Sigmoid colon (tissue), 7 donors: ENCODE measurements around the gene CBFA2T2. TPM values are rescaled to one million over a fixed set of nuclear protein-coding genes. Genes with fewer than 3 reads are reported as not detected.

Experiments used
- DNase-seq: peaks from one replicate; pipeline ENCODE4 v3.0.0-alpha.2; 2019
- H3K27ac ChIP-seq, 4 donors: fragments of 200-600 bp; sonication (generic); one replicate each; pipeline ENCODE4 v1.5.1; 2016 to 2019; ENCODE audit warnings: mild to moderate bottlenecking in 1 of 4
- H3K27me3 ChIP-seq, 3 donors: fragments of 200-600 bp; sonication (generic); one replicate each; pipeline ENCODE4 v1.5.1; 2019; ENCODE audit warnings: mild to moderate bottlenecking in 1 of 3
- H3K36me3 ChIP-seq, 4 donors: fragments of 200-600 bp; sonication (generic); one replicate each; pipeline ENCODE4 v1.5.1; 2016 to 2019
- H3K4me1 ChIP-seq, 4 donors: fragments of 200-600 bp; sonication (generic); one replicate each; pipeline ENCODE4 v1.5.1; 2017 to 2019
- H3K4me3 ChIP-seq, 4 donors: fragments of 200-600 bp; sonication (generic); one replicate each; pipeline ENCODE4 v1.5.1; 2017 to 2019; ENCODE audit warnings: mild to moderate bottlenecking in 2 of 4, moderate library complexity in 1 of 4
- H3K9me3 ChIP-seq, 4 donors: fragments of 200-600 bp in 3 of 4; sonication (generic) in 3 of 4; one replicate each; pipeline versions ENCODE4 v1.5.1 to v1.6.1; 2013 to 2019
- CTCF ChIP-seq, 4 experiments: fragments of 450-650 bp in 3 of 4; fragments of 200-600 bp in 1 of 4; IDR thresholded peaks; one replicate each; pipeline ENCODE4 v1.5.1; 2016 to 2019; ENCODE audit warnings: antibody characterized with exemption in 4 of 4, mild to moderate bottlenecking in 3 of 4, moderate library complexity in 2 of 4
- EP300 ChIP-seq, 4 donors: sonication (generic); formaldehyde crosslinking; IDR thresholded peaks; one replicate each; pipeline ENCODE4 v1.6.1; 2017; ENCODE audit warnings: antibody characterized with exemption in 4 of 4
- POLR2A ChIP-seq, 2 donors: fragments of 450-650 bp; IDR thresholded peaks; one replicate each; pipeline ENCODE4 v1.6.1; 2016; ENCODE audit warnings: antibody characterized with exemption in 2 of 2, mild to moderate bottlenecking in 2 of 2, moderate library complexity in 2 of 2
- POLR2AphosphoS5 ChIP-seq, 4 donors: sonication (generic); formaldehyde crosslinking; IDR thresholded peaks; one replicate each; pipeline ENCODE4 v1.6.1; 2017; ENCODE audit warnings: antibody characterized with exemption in 4 of 4
- WGBS, 2 donors: extraction: QIAGEN DNeasy Blood & Tissue Kit; methylation state at CpG; one replicate each; pipeline ENCODE4 v1.1.7; 2013; 5-methylcytosine and 5-hydroxymethylcytosine counted together
- intact Hi-C: fragments of 100-400 bp; cut with DNase I; formaldehyde crosslinking; loops from one replicate; pipeline ENCODE4 v1.15.1; 2023
- polyA plus RNA-seq, 3 donors: library from polyadenylated mRNA; stranded (reverse); fragments of 200-250 nt; gene quantifications; one replicate each; pipeline ENCODE4 v1.2.3, GENCODE V29; 2013
- total RNA-seq, 4 donors: library from RNA; depleted of rRNA; stranded (reverse); fragments of >200 nt; gene quantifications; one replicate each; pipeline ENCODE4 v1.1.0, GENCODE V29; 2016
- donor health status: healthy with polysubstance abuse.
- donor health status: Bipolar disorder and iron deficiency.
- donor health status: healthy.

Gene CBFA2T2
- total and polyA plus RNA-seq, 7 donors = 5.4 to 26.0 (median 17.1) TPM

- no peaks in the 10 kb centered on the region for H3K9me3 ChIP-seq
- H3K27me3 ChIP-seq = no peaks in the 10 kb centered on the region
- no peak overlapping the region for H3K4me3 ChIP-seq
- H3K4me1 ChIP-seq = peaks cover 0 to 17% (median 15%) of the 10 kb centered on the region in 4 donors
- WGBS, 2 donors = 89 to 90% methylated on average over 5 of the region's 5 CpGs
- no peak for DNase-seq
- no peaks in the 10 kb centered on the region for H3K36me3 ChIP-seq
- H3K27ac ChIP-seq = no peak overlapping the region
- intact Hi-C loops = no loop called here
- TF ChIP-seq POLR2A (IDR thresholded peaks at IDR 0.05) = no peak
- no peak for TF ChIP-seq CTCF (IDR thresholded peaks at IDR 0.05)
- TF ChIP-seq POLR2AphosphoS5 (IDR thresholded peaks at IDR 0.05) = no peak
- TF ChIP-seq EP300 (IDR thresholded peaks at IDR 0.05) = no peak
These were observed 191.4 kb downstream of the CBFA2T2 start for GRCh38 chr20:33681288-33681687.

GRCh38 chr20:33681728-33682353 lies 191.9 kb downstream of the CBFA2T2 start:
- no peaks in the 10 kb centered on the region for H3K27me3 ChIP-seq
- intact Hi-C loops = no loop called here
- H3K27ac ChIP-seq = no peak overlapping the region
- H3K36me3 ChIP-seq = no peaks in the 10 kb centered on the region
- 85 to 90% methylated on average over 9 of the region's 9 CpGs for WGBS, 2 donors
- DNase-seq = no peak
- no peak for TF ChIP-seq POLR2A (IDR thresholded peaks at IDR 0.05)
- no peak for TF ChIP-seq EP300 (IDR thresholded peaks at IDR 0.05)
- no peak for TF ChIP-seq POLR2AphosphoS5 (IDR thresholded peaks at IDR 0.05)
- TF ChIP-seq CTCF (IDR thresholded peaks at IDR 0.05) = no peak
- H3K4me3 ChIP-seq = no peak overlapping the region
- peaks cover 0 to 17% (median 14%) of the 10 kb centered on the region in 4 donors for H3K4me1 ChIP-seq
- H3K9me3 ChIP-seq = no peaks in the 10 kb centered on the region

GRCh38 chr20:33684533-33685327 lies 194.8 kb downstream of the CBFA2T2 start:
- no peak for DNase-seq
- Histone ChIP-seq H3K4me3 (peak overlapping the region in 1 of 4 donors; percentile 51), H3K27me3 (no peaks in the 10 kb centered on the region), H3K4me1 (peaks cover 0 to 19% (median 15%) of the 10 kb centered on the region in 4 donors), H3K36me3 (no peaks in the 10 kb centered on the region), H3K27ac (peak overlapping the region in 1 of 4 donors; percentile 34), H3K9me3 (no peaks in the 10 kb centered on the region)
- intact Hi-C loops = loop anchor here (5.0 kb wide), 1 partner anchor 48 kb away; the partner anchor contains the start of gene ZNF341
- no peak for TF ChIP-seq POLR2A (IDR thresholded peaks at IDR 0.05)
- TF ChIP-seq CTCF (IDR thresholded peaks at IDR 0.05) = no peak
- TF ChIP-seq EP300 (IDR thresholded peaks at IDR 0.05) = no peak
- no peak for TF ChIP-seq POLR2AphosphoS5 (IDR thresholded peaks at IDR 0.05)
- WGBS, 2 donors = 20 to 48% methylated on average over 10 of the region's 10 CpGs

GRCh38 chr20:33685328-33686099 lies 195.6 kb downstream of the CBFA2T2 start:
- Histone ChIP-seq H3K36me3 (no peaks in the 10 kb centered on the region), H3K27me3 (no peaks in the 10 kb centered on the region), H3K4me1 (peaks cover 0 to 19% (median 15%) of the 10 kb centered on the region in 4 donors), H3K27ac (peak overlapping the region in 3 of 4 donors; percentile 34 to 63 (median 51)), H3K9me3 (no peaks in the 10 kb centered on the region), H3K4me3 (peak overlapping the region in 3 of 4 donors; percentile 44 to 51 (median 50))
- TF ChIP-seq POLR2A (IDR thresholded peaks at IDR 0.05) (no peak), EP300 (IDR thresholded peaks at IDR 0.05) (no peak), POLR2AphosphoS5 (IDR thresholded peaks at IDR 0.05) (no peak), CTCF (IDR thresholded peaks at IDR 0.05) (no peak)
- WGBS, 2 donors = 1% methylated on average over 53 of the region's 53 CpGs
- no peak for DNase-seq
- intact Hi-C loops = loop anchor here (5.0 kb wide), 1 partner anchor 47 kb away; the partner anchor contains the start of gene ZNF341
